ENCODE results near the gene NCAPH2.

Gene NCAPH2

DNA sequence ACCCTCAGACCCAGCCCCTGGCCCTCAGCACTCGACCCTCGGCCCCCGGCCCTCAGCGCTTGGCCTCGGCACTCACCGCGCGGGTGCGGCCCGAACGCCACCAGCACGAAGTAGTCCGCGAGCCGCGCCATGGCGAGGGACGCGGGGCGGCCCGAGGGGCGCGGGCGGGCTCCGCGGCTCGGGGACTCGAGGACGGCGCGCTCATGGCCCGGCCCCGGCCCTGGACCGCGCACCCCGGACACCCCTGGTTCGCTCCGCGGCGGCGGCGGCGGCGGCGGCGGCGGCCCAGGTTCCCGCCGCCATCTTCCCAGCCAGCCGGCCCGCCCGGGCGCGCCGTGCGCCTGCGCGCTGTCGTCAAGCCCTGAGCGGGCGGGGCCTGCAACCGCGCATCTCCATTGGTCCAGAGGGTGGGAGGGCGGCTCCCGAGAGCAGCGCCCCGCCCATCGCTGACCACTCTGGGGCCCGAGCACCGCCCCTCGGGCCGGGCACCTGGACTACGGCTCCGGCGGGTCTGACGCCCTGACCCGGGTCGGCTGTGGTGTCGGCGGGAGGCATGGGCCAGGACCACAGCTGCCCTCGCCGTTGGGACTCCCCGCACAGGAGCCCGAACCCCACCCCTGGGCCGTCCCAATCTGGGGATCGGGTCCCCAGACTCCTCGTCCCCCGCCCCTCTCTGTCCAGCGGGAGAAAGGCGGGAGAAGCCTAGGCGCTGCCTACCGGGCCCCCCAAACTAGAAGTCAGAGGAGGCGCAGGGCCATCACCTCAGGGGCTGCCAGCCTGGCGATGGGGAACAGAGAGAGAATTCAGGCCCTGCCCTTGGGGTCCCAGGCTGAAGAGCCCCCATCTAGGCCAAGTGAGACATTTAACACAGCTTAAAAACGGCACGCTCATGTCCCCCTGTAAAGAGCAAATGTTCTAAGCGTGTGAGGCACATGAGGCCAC, 33.0 kb upstream of the NCAPH2 start, which contains the start of gene SBF1:
TSS of gene SBF1 (minus strand) at position 326 of the 942 bp plus-strand sequence. CDS start at position 131, 195 bp downstream.
- peak; percentile 91 for DNase-seq (ENCODE audit: low spot score)

DNA sequence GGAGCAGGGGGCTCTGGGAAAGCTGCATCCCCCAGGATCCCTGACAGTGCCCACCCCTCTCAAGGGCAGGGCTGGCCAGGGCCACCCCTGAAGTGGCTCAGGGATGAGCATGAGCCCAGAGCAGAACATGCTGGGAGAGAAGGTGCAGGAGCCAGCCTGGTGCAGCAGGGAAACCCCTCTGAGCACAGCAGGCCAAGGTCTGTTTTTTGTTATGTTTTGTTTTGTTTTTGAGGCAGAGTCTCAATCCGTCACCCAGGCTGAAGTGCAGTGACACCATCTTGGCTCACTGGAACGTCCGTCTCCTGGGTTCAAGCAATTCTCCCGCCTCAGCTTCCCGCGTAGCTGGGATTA, 32.4 kb upstream of the NCAPH2 start:
- no peak for DNase-seq (ENCODE audit: low spot score)

DNA sequence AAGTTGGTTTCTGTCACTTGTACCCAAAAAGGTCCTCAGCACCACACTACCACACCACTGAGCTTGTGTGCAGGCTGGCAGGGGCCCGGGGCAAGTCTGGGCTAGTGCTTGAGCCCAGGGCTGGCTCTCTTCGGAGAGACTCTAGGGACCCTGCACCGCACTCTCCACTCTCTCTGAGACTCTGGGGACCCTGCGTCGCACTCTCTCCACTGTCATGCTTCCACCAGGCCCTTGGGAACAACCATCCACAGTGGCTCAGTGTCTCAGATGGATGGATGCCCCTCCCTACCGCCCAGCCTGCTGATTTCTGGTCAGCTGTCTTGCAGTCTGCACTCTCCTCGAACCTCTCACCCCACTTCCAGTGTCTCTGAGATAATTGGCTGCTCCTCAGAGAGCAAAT, 31.2 kb upstream of the NCAPH2 start:
- no peak for DNase-seq (ENCODE audit: low spot score)

DNA sequence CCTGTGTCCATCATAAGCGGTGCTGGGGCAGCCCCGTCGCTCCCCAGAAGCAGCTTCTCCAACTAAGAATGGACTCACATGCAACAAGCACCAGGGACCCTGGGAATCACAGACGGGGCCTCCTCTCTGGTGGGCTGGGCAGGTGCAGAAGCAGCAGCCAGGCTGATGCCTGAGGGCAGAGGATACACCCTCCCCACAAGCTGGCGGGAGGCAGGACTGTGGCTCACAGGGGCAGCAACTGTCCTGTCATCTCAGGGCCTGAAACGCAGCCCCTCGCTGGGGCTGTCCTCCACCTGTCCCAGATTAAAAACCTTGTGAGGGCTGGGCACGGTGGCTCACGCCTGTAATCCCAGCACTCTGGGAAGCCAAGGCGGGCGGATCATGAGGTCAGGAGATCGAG, 30.1 kb upstream of the NCAPH2 start:
- DNase-seq (ENCODE audit: low spot score): no peak

DNA sequence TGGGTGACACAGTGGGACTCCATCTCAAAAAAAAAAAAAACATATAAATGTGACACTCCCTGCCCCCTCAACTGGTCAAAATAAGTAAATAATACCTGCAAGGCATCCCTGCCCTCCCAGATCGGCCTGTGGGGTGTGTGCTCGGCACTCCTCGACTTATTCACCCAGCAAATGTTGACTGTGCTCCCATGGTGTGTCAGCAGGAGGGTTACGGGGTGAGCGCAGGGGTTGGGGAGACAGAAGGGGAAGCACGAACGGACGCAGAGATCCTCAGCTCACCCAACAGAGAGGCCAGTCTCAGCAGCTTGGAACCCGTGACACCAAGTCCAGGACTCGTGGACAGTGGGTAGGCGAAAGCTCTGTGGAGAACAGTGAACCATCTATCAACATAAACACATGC, 28.3 kb upstream of the NCAPH2 start:
- no peak for DNase-seq (ENCODE audit: low spot score)

- no peak for DNase-seq (ENCODE audit: low spot score)
Measured at GRCh38 chr22:50481045-50481439, 27.0 kb upstream of the NCAPH2 start.

GRCh38 chr22:50481440-50482106, 26.5 kb upstream of the NCAPH2 start, which contains the start of gene ADM2:
Gene ADM2 (plus strand): TSS chr22:50481543. CDS start chr22:50481848, 305 bp downstream.
- DNase-seq (ENCODE audit: low spot score): no peak

DNA sequence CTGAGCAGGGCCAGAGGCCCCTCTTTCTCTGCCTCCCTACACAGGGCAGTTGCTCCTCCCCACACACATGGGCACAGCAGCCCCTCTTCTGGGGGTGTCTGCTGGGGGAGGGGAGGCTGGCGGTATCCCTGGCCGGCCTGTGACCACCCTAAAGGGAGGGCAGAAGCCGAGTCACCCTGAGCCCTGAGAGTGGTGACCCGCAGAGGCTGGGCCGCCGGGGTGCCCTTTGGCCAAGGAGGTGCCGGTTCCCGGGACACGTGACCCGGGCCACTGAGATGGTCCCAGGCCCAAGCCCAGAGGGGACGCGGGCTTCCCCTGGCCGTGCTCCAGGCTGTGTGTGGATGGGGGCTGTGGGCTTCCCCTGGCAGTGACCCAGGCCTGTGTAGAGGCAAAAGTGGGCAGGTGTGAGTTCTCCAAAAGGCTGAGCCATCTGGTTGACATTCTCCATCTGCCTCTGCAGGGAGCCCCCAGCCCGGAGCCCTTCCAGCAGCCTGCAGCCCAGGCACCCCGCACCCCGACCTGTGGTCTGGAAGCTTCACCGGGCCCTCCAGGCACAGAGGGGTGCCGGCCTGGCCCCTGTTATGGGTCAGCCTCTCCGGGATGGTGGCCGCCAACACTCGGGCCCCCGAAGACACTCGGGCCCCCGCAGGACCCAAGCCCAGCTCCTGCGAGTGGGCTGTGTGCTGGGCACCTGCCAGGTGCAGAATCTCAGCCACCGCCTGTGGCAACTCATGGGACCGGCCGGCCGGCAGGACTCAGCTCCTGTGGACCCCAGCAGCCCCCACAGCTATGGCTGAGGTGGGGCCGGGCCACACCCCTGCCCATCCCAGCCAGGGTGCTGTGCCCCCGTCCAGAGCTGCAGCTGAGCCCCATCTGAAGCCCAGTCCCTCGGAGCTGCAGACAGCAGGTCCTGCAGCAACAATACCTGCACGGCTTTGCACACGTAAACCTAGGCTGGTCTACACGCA, 25.6 kb upstream of the NCAPH2 start:
- no peak for DNase-seq (ENCODE audit: low spot score)

- no peak for DNase-seq (ENCODE audit: low spot score)
Measured at GRCh38 chr22:50483106-50483505, 24.9 kb upstream of the NCAPH2 start.

- no peak for DNase-seq (ENCODE audit: low spot score)
Measured at GRCh38 chr22:50483556-50483955, 24.5 kb upstream of the NCAPH2 start.

GRCh38 chr22:50483977-50484853, 23.8 kb upstream of the NCAPH2 start:
- DNase-seq (ENCODE audit: low spot score): no peak

DNA sequence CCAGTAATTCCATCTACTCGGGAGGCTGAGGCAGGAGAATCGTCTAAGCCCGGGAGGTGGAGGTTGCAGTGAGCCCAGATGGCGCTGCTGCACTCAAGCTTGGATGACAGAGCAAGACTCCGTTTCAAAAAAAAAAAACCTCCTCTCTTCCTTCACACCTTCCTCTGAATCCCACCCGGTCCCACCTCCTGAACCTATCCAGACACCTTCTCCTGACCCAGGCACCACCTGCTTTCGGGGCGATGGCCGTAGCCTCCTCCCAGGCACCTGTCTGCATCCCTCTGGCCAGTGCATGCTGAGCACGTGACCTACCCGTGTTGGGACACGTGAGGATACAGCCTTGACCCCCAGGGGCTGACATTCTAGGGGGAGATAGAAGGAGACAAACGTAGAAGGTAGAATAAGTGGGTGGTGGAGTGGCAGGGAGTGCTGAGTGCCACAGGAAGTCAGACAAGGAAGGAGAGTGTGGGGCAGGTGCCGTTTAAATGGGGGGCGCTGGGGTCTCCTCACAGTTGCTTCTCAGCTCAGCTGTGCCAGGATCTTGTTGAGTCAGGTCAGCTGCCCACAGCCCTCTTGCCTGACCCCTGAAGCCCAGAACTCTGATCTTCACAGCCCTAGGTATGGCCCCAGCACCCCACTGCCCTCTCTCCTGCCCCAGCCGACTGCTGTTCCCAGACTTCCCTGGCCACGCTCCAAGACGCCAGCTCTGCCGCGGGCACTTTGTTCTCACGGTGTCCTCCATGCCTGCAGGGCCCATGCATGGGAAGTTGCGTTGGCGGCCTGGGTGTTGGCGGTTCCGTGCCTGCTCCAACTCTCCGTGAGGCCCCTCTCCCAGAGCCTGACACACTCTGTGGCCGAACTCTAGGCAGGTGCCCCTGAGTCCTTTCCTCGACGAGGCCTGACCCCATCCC, 22.5 kb upstream of the NCAPH2 start:
- no peak for DNase-seq (ENCODE audit: low spot score)

DNA sequence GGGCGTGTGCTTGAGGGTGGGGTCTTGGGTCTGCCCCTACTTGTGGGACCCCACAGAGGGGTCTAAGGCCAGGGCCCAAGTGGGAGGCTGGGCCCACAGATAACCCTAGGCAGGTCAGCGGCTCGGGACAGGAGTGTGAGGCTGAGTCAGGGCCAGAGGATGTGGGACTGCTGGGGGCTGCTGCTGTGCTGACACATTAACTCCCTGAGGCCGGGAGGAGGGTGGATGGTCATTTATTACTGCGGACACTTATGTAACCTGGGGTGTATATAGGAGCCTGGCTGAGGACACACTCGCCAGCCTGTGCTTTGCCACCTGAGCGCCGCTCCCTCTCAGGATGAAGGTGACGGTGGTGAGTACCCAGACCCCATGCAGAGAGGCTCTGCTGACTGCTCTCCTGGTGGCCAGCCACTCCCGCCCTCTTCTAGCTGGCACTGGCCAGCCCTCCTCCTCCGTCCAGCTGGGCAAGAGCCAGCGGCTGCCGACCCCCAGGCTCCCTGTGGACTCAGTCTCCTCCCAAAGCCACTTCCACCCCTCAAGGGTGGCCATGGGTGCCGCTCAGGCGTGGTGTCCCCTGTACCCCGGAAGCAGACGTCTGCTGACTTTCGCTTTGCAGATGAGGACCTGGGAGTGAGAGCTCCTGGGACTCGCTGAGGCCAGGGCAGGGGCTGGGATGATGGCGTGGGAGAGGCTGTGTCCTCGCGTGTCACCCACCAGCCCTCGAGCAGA, 21.3 kb upstream of the NCAPH2 start, which contains the start of gene MIOX:
TSS of gene MIOX (plus strand) at position 299 of the 729 bp plus-strand sequence. CDS start at position 338, 39 bp downstream.
- no peak for DNase-seq (ENCODE audit: low spot score)

DNA sequence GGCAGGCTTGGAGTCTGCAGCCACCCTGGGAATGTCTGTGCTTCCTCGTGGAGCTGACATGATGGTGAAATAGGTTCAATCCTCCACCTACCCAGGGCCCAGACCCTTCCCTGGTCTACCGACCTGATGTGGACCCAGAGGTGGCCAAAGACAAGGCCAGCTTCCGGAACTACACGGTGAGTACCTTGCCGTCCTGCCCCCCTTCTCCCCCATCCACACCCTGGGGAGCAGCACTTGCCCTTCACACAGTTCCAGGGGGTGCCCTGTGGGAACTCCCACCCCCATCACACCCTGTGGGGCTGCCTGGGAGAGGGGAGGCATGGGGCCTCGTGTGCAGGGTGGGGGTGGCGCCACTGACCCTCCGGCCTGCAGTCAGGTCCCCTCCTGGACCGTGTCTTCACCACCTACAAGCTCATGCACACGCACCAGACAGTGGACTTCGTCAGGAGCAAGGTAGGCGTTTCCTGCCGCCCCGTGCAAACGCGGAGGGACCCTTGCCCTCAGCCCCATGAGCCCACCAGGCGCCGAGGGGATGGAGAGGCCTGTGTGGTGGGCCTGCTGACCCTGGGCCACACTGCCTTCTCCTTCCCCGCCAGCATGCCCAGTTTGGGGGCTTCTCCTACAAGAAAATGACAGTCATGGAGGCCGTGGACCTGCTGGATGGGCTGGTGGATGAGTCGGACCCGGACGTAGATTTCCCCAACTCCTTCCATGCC, 20.6 kb upstream of the NCAPH2 start:
- no peak for DNase-seq (ENCODE audit: low spot score)

GRCh38 chr22:50488006-50488677, 19.9 kb upstream of the NCAPH2 start:
- no peak for DNase-seq (ENCODE audit: low spot score)

- no peak for DNase-seq (ENCODE audit: low spot score)
Measured at GRCh38 chr22:50488886-50489285, 19.1 kb upstream of the NCAPH2 start.

GRCh38 chr22:50489363-50490243, 18.4 kb upstream of the NCAPH2 start:
- DNase-seq (ENCODE audit: low spot score): no peak

Measured in RKO (cell line).